Natural killer cell (primary cell): Measurements from ENCODE around the gene RAPGEF2. TPM values are rescaled to one million over a fixed set of nuclear protein-coding genes. Genes with fewer than 3 reads are reported as not detected.

Experiments
- ATAC-seq, 3 donors: fragments of 150-1000 bp in 2 of 3; fragments of 200-7000 bp in 1 of 3; cut with Tn5 transposase; 1 replicate in 1 of 3; 2 replicates in 2 of 3; pipeline ENCODE4 v1.10.0; 2021; ENCODE audit warnings: mild to moderate bottlenecking in 2 of 3, moderate library complexity in 2 of 3
- DNase-seq, 2 donors: peaks; one replicate each; pipeline versions ENCODE4 v3.0.0 to v3.0.0-alpha.2; 2013 to 2021; ENCODE audit warnings: mixed read lengths in 1 of 2
- H3K27ac ChIP-seq: one replicate; pipeline ENCODE4 v1.5.1; 2013; ENCODE audit warnings: mild to moderate bottlenecking, low read length
- H3K27me3 ChIP-seq: one replicate; pipeline ENCODE4 v1.6.1; 2013; ENCODE audit warnings: low read length; ENCODE audit not compliant: control insufficient read depth, insufficient read depth
- H3K36me3 ChIP-seq: one replicate; pipeline ENCODE4 v1.6.1; 2013; ENCODE audit warnings: low read length; ENCODE audit not compliant: control insufficient read depth, insufficient read depth
- H3K4me1 ChIP-seq: one replicate; pipeline ENCODE4 v1.6.1; 2013; ENCODE audit warnings: low read length; ENCODE audit not compliant: control insufficient read depth, insufficient read depth
- H3K4me3 ChIP-seq: one replicate; pipeline ENCODE4 v1.5.1; 2013; ENCODE audit warnings: low read length
- H3K9me3 ChIP-seq: one replicate; pipeline ENCODE4 v1.6.1; 2013; ENCODE audit warnings: low read length; ENCODE audit not compliant: control insufficient read depth, insufficient read depth
- H3K27ac Mint-ChIP-seq, 2 donors: one replicate each; pipeline ENCODE4 v1.8.0; 2022; ENCODE audit warnings: mild to moderate bottlenecking in 2 of 2, mixed read lengths in 2 of 2, moderate library complexity in 1 of 2
- H3K27me3 Mint-ChIP-seq, 2 donors: one replicate each; pipeline ENCODE4 v1.8.0; 2022; ENCODE audit warnings: low read depth in 2 of 2, mixed read lengths in 2 of 2
- H3K36me3 Mint-ChIP-seq: one replicate; pipeline ENCODE4 v1.8.0; 2022; ENCODE audit warnings: mixed read lengths
- H3K4me1 Mint-ChIP-seq, 2 donors: one replicate each; pipeline ENCODE4 v1.8.0; 2022; ENCODE audit warnings: mixed read lengths in 2 of 2
- H3K4me3 Mint-ChIP-seq: one replicate; pipeline ENCODE4 v1.8.0; 2022; ENCODE audit warnings: mild to moderate bottlenecking, moderate library complexity, mixed read lengths
- H3K9me3 Mint-ChIP-seq, 2 donors: one replicate each; pipeline ENCODE4 v1.8.0; 2022; ENCODE audit warnings: mixed read lengths in 2 of 2
- CTCF ChIP-seq: fragments of 200-600 bp; IDR thresholded peaks from one replicate; pipeline ENCODE4 v1.8.0; 2022; ENCODE audit warnings: antibody characterized with exemption
- WGBS: methylation state at CpG from one replicate; pipeline ENCODE4 v1.1.7; 2013; ENCODE audit warnings: missing lambda C conversion rate; ENCODE audit not compliant: insufficient coverage; 5-methylcytosine and 5-hydroxymethylcytosine counted together
- intact Hi-C: fragments of 100-400 bp; cut with micrococcal nuclease; formaldehyde crosslinking; loops from one replicate; pipeline ENCODE4 v1.14.2; 2022
- total RNA-seq, 4 donors: library from RNA; stranded (reverse); fragments of 120-200 nt in 1 of 4; gene quantifications; one replicate each; pipeline versions ENCODE4 v1.2.3 to v1.2.4, GENCODE V29; 2013 to 2022

Gene RAPGEF2
- total RNA-seq, 3 donors from 2014 or later (not counting 1 experiment from before 2014, with no cell fraction given): 21.9 to 55.6 (median 27.6) TPM

GRCh38 chr4:159389756-159390155 lies 286.9 kb downstream of the RAPGEF2 start:
- no peak overlapping the region for H3K4me3 Mint-ChIP-seq
- no peak overlapping the region for H3K27ac Mint-ChIP-seq
- ATAC-seq (no peak), DNase-seq (no peak)
- 92% methylated on average over 23 of the region's 23 CpGs for WGBS
- H3K36me3 ChIP-seq: no peaks in the 10 kb centered on the region
- no peaks in the 10 kb centered on the region for H3K27me3 Mint-ChIP-seq
- H3K4me1 ChIP-seq: no peaks in the 10 kb centered on the region
- peaks cover 7% of the 10 kb centered on the region for H3K36me3 Mint-ChIP-seq
- no peak for TF ChIP-seq CTCF
- H3K27ac ChIP-seq: no peak overlapping the region
- peaks cover 5 to 7% of the 10 kb centered on the region in 2 donors for H3K9me3 Mint-ChIP-seq
- intact Hi-C loops: no loop called here
- no peaks in the 10 kb centered on the region for H3K27me3 ChIP-seq
- H3K4me1 Mint-ChIP-seq: no peaks in the 10 kb centered on the region
- H3K9me3 ChIP-seq: no peaks in the 10 kb centered on the region
- no peak overlapping the region for H3K4me3 ChIP-seq

- H3K27me3 Mint-ChIP-seq: no peaks in the 10 kb centered on the region
Measured at GRCh38 chr4:159390648-159391047, 287.8 kb downstream of the RAPGEF2 start.

GRCh38 chr4:159395693-159396092 lies 292.8 kb downstream of the RAPGEF2 start:
- TF ChIP-seq CTCF: no peak
- H3K4me3 ChIP-seq: no peak overlapping the region
- H3K4me1 ChIP-seq: peaks cover under 1% of the 10 kb centered on the region
- WGBS: 88% methylated on average over 2 of the region's 2 CpGs
- H3K27ac ChIP-seq: no peak overlapping the region
- H3K27me3 ChIP-seq: no peaks in the 10 kb centered on the region
- peaks cover 0 to 5% of the 10 kb centered on the region in 2 donors for H3K27me3 Mint-ChIP-seq
- ATAC-seq (no peak), DNase-seq (no peak)
- no peaks in the 10 kb centered on the region for H3K36me3 ChIP-seq
- no peaks in the 10 kb centered on the region for H3K9me3 ChIP-seq
- H3K4me3 Mint-ChIP-seq: no peak overlapping the region
- no peaks in the 10 kb centered on the region for H3K36me3 Mint-ChIP-seq
- H3K4me1 Mint-ChIP-seq: no peaks in the 10 kb centered on the region
- no peaks in the 10 kb centered on the region for H3K9me3 Mint-ChIP-seq
- H3K27ac Mint-ChIP-seq: no peak overlapping the region
- intact Hi-C loops: no loop called here

More at GRCh38 chr4:159390648-159391047, 287.8 kb downstream of the RAPGEF2 start:
- TF ChIP-seq CTCF: no peak
- DNase-seq: no peak
- H3K27ac Mint-ChIP-seq: no peak overlapping the region
- intact Hi-C loops: no loop called here
- H3K9me3 ChIP-seq: no peaks in the 10 kb centered on the region
- H3K9me3 Mint-ChIP-seq: peaks cover 5 to 7% of the 10 kb centered on the region in 2 donors
- H3K4me1 Mint-ChIP-seq: no peaks in the 10 kb centered on the region
- H3K27ac ChIP-seq: no peak overlapping the region
- no peaks in the 10 kb centered on the region for H3K27me3 ChIP-seq
- no peak for ATAC-seq
- no peaks in the 10 kb centered on the region for H3K4me1 ChIP-seq
- WGBS: 3% methylated on average over 11 of the region's 12 CpGs
- no peak overlapping the region for H3K4me3 Mint-ChIP-seq
- H3K4me3 ChIP-seq: no peak overlapping the region
- H3K36me3 ChIP-seq: no peaks in the 10 kb centered on the region
- H3K36me3 Mint-ChIP-seq: peaks cover 7% of the 10 kb centered on the region

- Mint-ChIP-seq H3K36me3 (no peaks in the 10 kb centered on the region), H3K4me1 (no peaks in the 10 kb centered on the region), H3K4me3 (no peak overlapping the region), H3K27me3 (peaks cover 0 to 7% of the 10 kb centered on the region in 2 donors), H3K27ac (no peak overlapping the region), H3K9me3 (no peaks in the 10 kb centered on the region)
- Histone ChIP-seq H3K27ac (no peak overlapping the region), H3K9me3 (no peaks in the 10 kb centered on the region), H3K36me3 (no peaks in the 10 kb centered on the region), H3K27me3 (no peaks in the 10 kb centered on the region), H3K4me3 (no peak overlapping the region), H3K4me1 (peaks cover 6% of the 10 kb centered on the region)
- intact Hi-C loops: no loop called here
- DNase-seq: no peak
- 73% methylated on average over 2 of the region's 3 CpGs for WGBS
- ATAC-seq: no peak
- no peak for TF ChIP-seq CTCF
Measured at GRCh38 chr4:159396151-159396550, 293.3 kb downstream of the RAPGEF2 start.
